ENCODE data around the gene CRTC1.
"Not testable (repeated sequence)": the region's sequence is repeated elsewhere in the genome, so short reads cannot be mapped to it uniquely, and the experiment has no call there.

CRTC1 gene

GRCh38 chr19:18789883-18790565, 106.5 kb downstream of the CRTC1 start:
- DNase-seq = no peak

GRCh38 chr19:18790566-18791314, 107.3 kb downstream of the CRTC1 start, which contains the start of gene COMP:
COMP (minus strand) TSS chr19:18791305; CDS start chr19:18791269, 36 bp downstream.
- DNase-seq = no peak

GRCh38 chr19:18791315-18791678, 107.8 kb downstream of the CRTC1 start:
- no peak for DNase-seq

GRCh38 chr19:18792661-18793060, 109.2 kb downstream of the CRTC1 start:
- no peak for DNase-seq

- DNase-seq = no peak
These were observed 109.9 kb downstream of the CRTC1 start for GRCh38 chr19:18793144-18794028.

- DNase-seq = no peak
These were observed 110.5 kb downstream of the CRTC1 start for GRCh38 chr19:18794029-18794313.

- no peak for DNase-seq
These were observed 111.2 kb downstream of the CRTC1 start for GRCh38 chr19:18794692-18795091.

- DNase-seq = no peak
These were observed 112.1 kb downstream of the CRTC1 start for GRCh38 chr19:18795540-18795939.

- no peak for DNase-seq
These were observed 112.8 kb downstream of the CRTC1 start for GRCh38 chr19:18796239-18796638.

- no peak for DNase-seq
These were observed 115.2 kb downstream of the CRTC1 start for GRCh38 chr19:18798384-18799352.

GRCh38 chr19:18799389-18799970, 116.0 kb downstream of the CRTC1 start:
- DNase-seq = no peak

- DNase-seq = no peak
These were observed 116.6 kb downstream of the CRTC1 start for GRCh38 chr19:18800079-18800478.

GRCh38 chr19:18800636-18801035, 117.2 kb downstream of the CRTC1 start:
- DNase-seq = no peak

GRCh38 chr19:18802354-18802753, 118.9 kb downstream of the CRTC1 start:
- no peak for DNase-seq

- no peak for DNase-seq
These were observed 120.2 kb downstream of the CRTC1 start for GRCh38 chr19:18803550-18804138.

- no peak for DNase-seq
These were observed 120.7 kb downstream of the CRTC1 start for GRCh38 chr19:18804139-18804601.

- no peak for DNase-seq
These were observed 121.2 kb downstream of the CRTC1 start for GRCh38 chr19:18804643-18805042.

GRCh38 chr19:18807861-18808331, 124.4 kb downstream of the CRTC1 start:
- DNase-seq = no peak

- no peak for DNase-seq
These were observed 125.8 kb downstream of the CRTC1 start for GRCh38 chr19:18809149-18809868.

- DNase-seq = not testable (repeated sequence)
These were observed 128.2 kb downstream of the CRTC1 start for GRCh38 chr19:18811638-18812037.

- DNase-seq = no peak
These were observed 130.6 kb downstream of the CRTC1 start for GRCh38 chr19:18814063-18814462.
